HepG2 (cell line): ENCODE measurements around the gene IGFL1. TPM values are rescaled to one million over a fixed set of nuclear protein-coding genes. Genes with fewer than 3 reads are reported as not detected.

Experiments used
- ADNP ChIP-seq: sonication (generic); formaldehyde crosslinking; IDR thresholded peaks from 2 replicates; pipeline ENCODE4 v1.4.0; 2020; ENCODE audit warnings: missing genetic modification reagents
- CREM ChIP-seq, 2 experiments: sonication (generic) in 1 of 2; formaldehyde crosslinking in 1 of 2; IDR thresholded peaks; 2 replicates each; pipeline versions ENCODE4 v1.4.0 to v1.6.1; 2016 to 2020; ENCODE audit warnings: antibody characterized with exemption in 1 of 2, mild to moderate bottlenecking in 1 of 2, missing genetic modification reagents in 1 of 2
- ELF1 ChIP-seq: sonication (generic); formaldehyde crosslinking; IDR thresholded peaks from 2 replicates; pipeline ENCODE4 v1.4.0; 2020; ENCODE audit warnings: missing genetic modification reagents
- ELF3 ChIP-seq: IDR thresholded peaks from 2 replicates; pipeline ENCODE4 v1.6.1; 2016; ENCODE audit warnings: missing genetic modification reagents, missing compliant biosample characterization
- FOXA1 ChIP-seq, 2 experiments: fragments of 450-650 bp in 1 of 2; sonication (generic) in 1 of 2; formaldehyde crosslinking in 1 of 2; IDR thresholded peaks; 2 replicates each; pipeline versions ENCODE4 v1.4.0 to v1.6.1; 2016 to 2020; ENCODE audit warnings: missing genetic modification reagents in 1 of 2
- FOXO1 ChIP-seq: sonication (generic); formaldehyde crosslinking; IDR thresholded peaks from 2 replicates; pipeline ENCODE4 v1.4.0; 2020; ENCODE audit warnings: missing genetic modification reagents
- FOXP1 ChIP-seq, 2 experiments: fragments of 450-650 bp in 1 of 2; IDR thresholded peaks; 2 replicates each; pipeline ENCODE4 v1.6.1; 2017 to 2018; ENCODE audit warnings: antibody characterized with exemption in 1 of 2
- GABPA ChIP-seq, 2 experiments: IDR thresholded peaks; 2 replicates each; pipeline ENCODE4 v1.6.1; 2011 to 2016; ENCODE audit warnings: low read depth in 2 of 2, low read length in 1 of 2, missing biosample characterization in 1 of 2, missing genetic modification characterization in 1 of 2
- HNF4A ChIP-seq: sonication (generic); formaldehyde crosslinking; IDR thresholded peaks from 2 replicates; pipeline ENCODE4 v1.4.0; 2020; ENCODE audit warnings: missing genetic modification reagents
- JDP2 ChIP-seq: sonication (generic); formaldehyde crosslinking; IDR thresholded peaks from 2 replicates; pipeline ENCODE4 v1.8.1; 2022; ENCODE audit warnings: missing genetic modification reagents, borderline replicate concordance
- KAT8 ChIP-seq: IDR thresholded peaks from 2 replicates; pipeline ENCODE4 v1.6.1; 2016; ENCODE audit warnings: missing genetic modification reagents, missing compliant biosample characterization
- MLX ChIP-seq: IDR thresholded peaks from 2 replicates; pipeline ENCODE4 v1.6.1; 2016
- NCOA1 ChIP-seq: sonication (generic); formaldehyde crosslinking; IDR thresholded peaks from 2 replicates; pipeline ENCODE4 v1.9.0; 2021; ENCODE audit warnings: missing genetic modification reagents
- NFYC ChIP-seq: IDR thresholded peaks from 2 replicates; pipeline ENCODE4 v1.6.1; 2016; ENCODE audit warnings: missing genetic modification reagents, missing compliant biosample characterization
- NPAS2 ChIP-seq: sonication (generic); formaldehyde crosslinking; IDR thresholded peaks from 2 replicates; pipeline ENCODE4 v1.8.0; 2022; ENCODE audit warnings: mild to moderate bottlenecking, missing genetic modification reagents, borderline replicate concordance
- PHB2 ChIP-seq: fragments of 450-650 bp; IDR thresholded peaks from 2 replicates; pipeline ENCODE4 v1.6.1; 2018; ENCODE audit not compliant: partially characterized antibody
- RBAK ChIP-seq: sonication (generic); formaldehyde crosslinking; IDR thresholded peaks from 2 replicates; pipeline ENCODE4 v1.5.1; 2020; ENCODE audit warnings: mild to moderate bottlenecking, missing genetic modification reagents
- SIN3B ChIP-seq: fragments of 150-350 bp; IDR thresholded peaks from 2 replicates; pipeline ENCODE4 v1.6.1; 2014; ENCODE audit warnings: low read length
- SIX4 ChIP-seq: sonication (generic); formaldehyde crosslinking; IDR thresholded peaks from 2 replicates; pipeline ENCODE4 v1.4.0; 2020; ENCODE audit warnings: missing genetic modification reagents
- SMARCC2 ChIP-seq: fragments of 450-650 bp; IDR thresholded peaks from 2 replicates; pipeline ENCODE4 v1.6.1; 2017; ENCODE audit warnings: antibody characterized with exemption, mild to moderate bottlenecking
- ZFP1 ChIP-seq: IDR thresholded peaks from 2 replicates; pipeline ENCODE4 v1.6.1; 2016
- ZNF24 ChIP-seq: fragments of 450-650 bp; IDR thresholded peaks from 2 replicates; pipeline ENCODE4 v1.6.1; 2017; ENCODE audit warnings: antibody characterized with exemption, mild to moderate bottlenecking
- ZNF260 ChIP-seq: sonication (generic); formaldehyde crosslinking; IDR thresholded peaks from 2 replicates; pipeline ENCODE4 v1.4.0; 2020; ENCODE audit warnings: missing genetic modification reagents, low read depth, mild to moderate bottlenecking, borderline replicate concordance
- ZNF264 ChIP-seq: sonication (generic); formaldehyde crosslinking; IDR thresholded peaks from 2 replicates; pipeline ENCODE4 v1.4.0; 2020; ENCODE audit warnings: missing genetic modification reagents
- ZNF335 ChIP-seq: sonication (generic); formaldehyde crosslinking; IDR thresholded peaks from 2 replicates; pipeline ENCODE4 v1.4.0; 2020; ENCODE audit warnings: missing genetic modification reagents
- ZNF546 ChIP-seq: sonication (generic); formaldehyde crosslinking; conservative IDR thresholded peaks from 2 replicates; pipeline ENCODE4 v1.8.1; 2023; ENCODE audit warnings: mild to moderate bottlenecking, missing genetic modification reagents
- ZNF567 ChIP-seq: sonication (generic); formaldehyde crosslinking; IDR thresholded peaks from 2 replicates; pipeline ENCODE4 v1.8.1; 2023; ENCODE audit warnings: mild to moderate bottlenecking, missing genetic modification reagents, borderline replicate concordance
- ZNF703 ChIP-seq: sonication (generic); formaldehyde crosslinking; IDR thresholded peaks from 2 replicates; pipeline ENCODE4 v1.5.1; 2020; ENCODE audit warnings: missing genetic modification reagents, mild to moderate bottlenecking, moderate library complexity, borderline replicate concordance
- ZSCAN22 ChIP-seq: sonication (generic); formaldehyde crosslinking; IDR thresholded peaks from 2 replicates; pipeline ENCODE4 v1.4.0; 2020; ENCODE audit warnings: mild to moderate bottlenecking, missing genetic modification reagents
- polyA plus RNA-seq, 8 experiments: library from polyadenylated mRNA; depleted of rRNA in 3 of 8; stranded (reverse) in 7 of 8; unstranded in 1 of 8; fragments of >200 nt; fragmentation: Illumina TruSeq in 4 of 8; extraction: Trizol in 4 of 8; gene quantifications; 2 replicates each; pipeline versions ENCODE4 v1.2.1 to v1.2.3, GENCODE V29; 2011 to 2016; ENCODE audit warnings: low read depth in 4 of 8, missing spikeins in 1 of 8, mixed read lengths in 1 of 8; ENCODE audit not compliant: insufficient read depth in 1 of 8
- total RNA-seq, 5 experiments: library from RNA; depleted of rRNA; stranded (reverse); fragments of >200 nt; fragmentation: Illumina TruSeq; extraction: Trizol; gene quantifications; 2 replicates each; pipeline ENCODE4 v1.2.3, GENCODE V29; 2016; ENCODE audit warnings: low read depth in 1 of 5
- TF ChIP-seq, protein P1 (sequence below): IDR thresholded peaks from 2 replicates; pipeline ENCODE4 v1.6.1; 2016; ENCODE audit warnings: mild to moderate bottlenecking, missing biosample characterization, missing genetic modification reagents
- TF ChIP-seq, protein P2 (sequence below): sonication (generic); formaldehyde crosslinking; IDR thresholded peaks from 2 replicates; pipeline ENCODE4 v1.5.1; 2020; ENCODE audit warnings: mild to moderate bottlenecking, missing genetic modification reagents, moderate library complexity

Gene IGFL1
- total and polyA plus RNA-seq, 2 of the 13 experiments (the other 11 are each of a cell fraction or from before 2014, with no cell fraction given): not detected

DNA sequence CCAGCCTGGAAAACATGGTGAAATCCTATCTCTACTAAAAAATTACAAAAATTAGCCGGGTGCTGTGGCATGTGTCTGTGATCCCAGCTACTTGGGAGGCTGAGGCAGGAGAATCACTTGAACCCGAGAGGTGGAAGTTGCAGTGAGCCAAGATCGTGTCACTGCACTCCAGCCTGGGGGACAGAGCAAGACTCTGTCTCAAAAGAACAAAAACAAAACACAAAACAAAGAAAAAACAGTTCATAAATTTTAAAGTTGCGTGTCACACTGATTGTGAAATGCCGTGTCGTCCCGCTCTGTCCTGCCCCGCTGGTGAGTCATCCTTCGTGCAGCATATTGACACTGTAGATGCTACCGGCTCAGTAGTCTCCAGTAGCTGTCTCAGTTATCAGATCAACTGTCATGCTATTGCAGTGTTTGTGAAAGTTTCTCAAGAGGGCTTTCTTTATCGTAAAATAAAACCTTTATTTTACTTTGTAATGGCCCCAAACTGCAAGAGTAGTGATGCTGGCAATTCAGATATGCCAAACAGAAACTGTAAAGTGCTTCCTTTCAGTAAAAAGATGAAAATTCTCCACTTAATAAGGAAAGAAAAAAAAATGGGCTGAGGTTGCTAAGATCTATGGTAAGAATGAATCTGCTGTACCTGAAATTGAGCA lies 36.4 kb upstream of the IGFL1 start (continued):
- TF ChIP-seq SIX4 (CRISPR knock-in tag) (no peak), NPAS2 (CRISPR knock-in tag) (no peak), MLX (peak; percentile 50; the same call in 1 of the 2 replicates), ZFP1 (CRISPR knock-in tag) (peak; percentile 99), ADNP (CRISPR knock-in tag) (no peak), PHB2 (no peak), HNF4A (CRISPR knock-in tag) (no peak), ZNF264 (CRISPR knock-in tag) (no peak), ZNF567 (CRISPR knock-in tag) (no peak), GABPA (IDR thresholded peaks at IDR 0.05; ENCODE audit: low read depth, low read length) (no peak), GABPA (CRISPR knock-in tag; IDR thresholded peaks at IDR 0.05; ENCODE audit: low read depth) (0 out of 2 replicates have a peak, but pooled peaks have one; percentile 13), FOXA1 (IDR thresholded peaks at IDR 0.05) (no peak), FOXA1 (CRISPR knock-in tag; IDR thresholded peaks at IDR 0.05) (peak; percentile 97), SMARCC2 (no peak), ZNF260 (CRISPR knock-in tag) (no peak), FOXP1 (IDR thresholded peaks at IDR 0.05) (no peak), FOXP1 (CRISPR knock-in tag; IDR thresholded peaks at IDR 0.05) (peak; percentile 48), FOXO1 (CRISPR knock-in tag) (peak; percentile 71; the same call in 1 of the 2 replicates), NCOA1 (no peak), ZNF546 (no peak), RBAK (CRISPR knock-in tag) (no peak), ZNF703 (no peak), NFYC (CRISPR knock-in tag) (no peak), ZNF335 (CRISPR knock-in tag) (peak; percentile 37; the same call in 1 of the 2 replicates), ZNF24 (no peak), SIN3B (no peak), ELF1 (CRISPR knock-in tag) (no peak), JDP2 (no peak), KAT8 (peak; percentile 31; the same call in 1 of the 2 replicates), ELF3 (0 out of 2 replicates have a peak, but pooled peaks have one; percentile 38), CREM (IDR thresholded peaks at IDR 0.05) (peak; percentile 63; the same call in 1 of the 2 replicates), CREM (CRISPR knock-in tag; IDR thresholded peaks at IDR 0.05) (no peak), ZSCAN22 (CRISPR knock-in tag) (no peak)
- TF ChIP-seq, protein P1, sequence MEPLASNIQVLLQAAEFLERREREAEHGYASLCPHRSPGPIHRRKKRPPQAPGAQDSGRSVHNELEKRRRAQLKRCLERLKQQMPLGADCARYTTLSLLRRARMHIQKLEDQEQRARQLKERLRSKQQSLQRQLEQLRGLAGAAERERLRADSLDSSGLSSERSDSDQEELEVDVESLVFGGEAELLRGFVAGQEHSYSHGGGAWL (CRISPR knock-in tag): no peak
- TF ChIP-seq, protein P2, sequence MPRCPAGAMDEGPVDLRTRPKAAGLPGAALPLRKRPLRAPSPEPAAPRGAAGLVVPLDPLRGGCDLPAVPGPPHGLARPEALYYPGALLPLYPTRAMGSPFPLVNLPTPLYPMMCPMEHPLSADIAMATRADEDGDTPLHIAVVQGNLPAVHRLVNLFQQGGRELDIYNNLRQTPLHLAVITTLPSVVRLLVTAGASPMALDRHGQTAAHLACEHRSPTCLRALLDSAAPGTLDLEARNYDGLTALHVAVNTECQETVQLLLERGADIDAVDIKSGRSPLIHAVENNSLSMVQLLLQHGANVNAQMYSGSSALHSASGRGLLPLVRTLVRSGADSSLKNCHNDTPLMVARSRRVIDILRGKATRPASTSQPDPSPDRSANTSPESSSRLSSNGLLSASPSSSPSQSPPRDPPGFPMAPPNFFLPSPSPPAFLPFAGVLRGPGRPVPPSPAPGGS: no peak
